Heart right ventricle (tissue), 16 donors: ENCODE data around the gene NRARP. TPM values are rescaled to one million over a fixed set of nuclear protein-coding genes. Genes with fewer than 3 reads are reported as not detected.
A peak's percentile ranks its signal among the peaks of the same experiment; 100 is the strongest.

Experiments used
- ATAC-seq, 8 donors: fragments of 200-7000 bp; cut with Tn5 transposase; one replicate each; pipeline ENCODE4 v1.9.1; 2020; ENCODE audit warnings: mild to moderate bottlenecking in 8 of 8, moderate library complexity in 8 of 8, moderate number of reproducible peaks in 1 of 8
- DNase-seq, 2 donors: peaks; one replicate each; pipeline ENCODE4 v3.0.0-alpha.2; 2020
- H3K27ac ChIP-seq, 10 donors: fragments of 200-600 bp; sonication (generic) in 2 of 10; one replicate each; pipeline versions ENCODE4 v1.5.0 to v1.8.0; 2020 to 2022; ENCODE audit warnings: mild to moderate bottlenecking in 3 of 10
- H3K27me3 ChIP-seq, 7 donors: fragments of 200-600 bp; one replicate each; pipeline ENCODE4 v1.8.0; 2021 to 2022; ENCODE audit warnings: mild to moderate bottlenecking in 2 of 7
- H3K36me3 ChIP-seq, 9 donors: fragments of 200-600 bp; sonication (generic) in 1 of 9; one replicate each; pipeline versions ENCODE4 v1.5.0 to v1.8.0; 2020 to 2022; ENCODE audit warnings: mild to moderate bottlenecking in 2 of 9
- H3K4me1 ChIP-seq, 9 donors: fragments of 200-600 bp; sonication (generic) in 1 of 9; one replicate each; pipeline versions ENCODE4 v1.5.0 to v1.8.0; 2020 to 2022; ENCODE audit warnings: mild to moderate bottlenecking in 4 of 9
- H3K4me3 ChIP-seq, 10 donors: fragments of 200-600 bp; sonication (generic) in 2 of 10; one replicate each; pipeline versions ENCODE4 v1.5.0 to v1.8.0; 2020 to 2022; ENCODE audit warnings: mild to moderate bottlenecking in 7 of 10, moderate library complexity in 2 of 10
- H3K9me3 ChIP-seq, 11 donors: fragments of 200-600 bp in 10 of 11; sonication (generic) in 2 of 11; one replicate each; pipeline versions ENCODE4 v1.5.0 to v1.8.0; 2013 to 2022; ENCODE audit warnings: mild to moderate bottlenecking in 2 of 11, control low read depth in 1 of 11, moderate library complexity in 1 of 11
- CTCF ChIP-seq, 9 donors: fragments of 200-600 bp; sonication (generic) in 2 of 9; IDR thresholded peaks; one replicate each; pipeline versions ENCODE4 v1.5.0 to v1.8.0; 2021 to 2022; ENCODE audit warnings: antibody characterized with exemption in 9 of 9, mild to moderate bottlenecking in 5 of 9, moderate library complexity in 1 of 9
- WGBS, 2 donors: extraction: QIAGEN DNeasy Blood & Tissue Kit; methylation state at CpG; one replicate each; pipeline ENCODE4 v1.1.7; 2013; ENCODE audit warnings: inconsistent platforms in 1 of 2; 5-methylcytosine and 5-hydroxymethylcytosine counted together
- intact Hi-C, 10 donors: fragments of 100-400 bp; cut with DNase I; formaldehyde crosslinking; loops; one replicate each; pipeline versions ENCODE4 v1.11.1 to v1.14.2; 2022
- polyA plus RNA-seq, 2 donors: library from polyadenylated mRNA; stranded (reverse); fragments of 200-250 nt; gene quantifications; one replicate each; pipeline ENCODE4 v1.2.3, GENCODE V29; 2013
- total RNA-seq, 10 donors: library from RNA; stranded (reverse); fragmentation: NEBNext Ultra II Directional in 3 of 10; extraction: Animal tissue kit (Norgen Biotek cat#: 25700) in 3 of 10; gene quantifications; one replicate each; pipeline versions ENCODE4 v1.2.1 to v1.2.4, GENCODE V29; 2021 to 2023
- donor health status: Arrhythmogenic right ventricular cardiomyopathy.
- donor health status: ischemic (EF 13 %, LVEDD 7.1; RV severe dilation, severe dysfunction).
- donor health status: healthy with polysubstance abuse.
- donor health status: DM: no; HTN: yes; CAD: no.
- donor health status: DM: no; HTN: no; CAD: no.
- donor health status: ischemic (EF 25% LVEDD 6.9; RV normal size, moderate dysfunction).
- donor health status: ischemic (EF 25% LVEDD 5.7; RV mildly dilated, moderate dysfunction).
- donor health status: healthy.
- donor health status: DM: yes; HTN: yes; CAD: no.
- donor health status: Ischemic cardiomyopathy.
- donor health status: ischemic (EF 35%, LVEDD 5.7; RV mildly dilated, moderate dysfunction).
- donor health status: nonischemic (EF 11% LVEDD 7.7; RV severe dilation, severe dysfunction).
- donor health status: DM: yes; HTN: yes; CAD: no.
- donor health status: PGD.
- donor health status: ischemic (EF 29% LVEDD 5.4; RV normal size, mild dysfunction).
- donor health status: nonischemic (EF 23%, LVEDD 6.1; RV moderate dilation, normal function).

The NRARP gene
- total and polyA plus RNA-seq, 12 donors, result 2.0 to 20.8 (median 11.1) TPM

GRCh38 chr9:137311171-137311985 lies 9.3 kb upstream of the NRARP start:
- H3K4me3 ChIP-seq, result no peak overlapping the region
- peak overlapping the region in 4 of 10 donors; percentile 19 to 50 (median 34) for H3K27ac ChIP-seq
- H3K4me1 ChIP-seq, result peaks cover 15 to 53% (median 30%) of the 10 kb centered on the region in 9 donors
- ATAC-seq (peak in 1 of 8 donors; percentile 3), DNase-seq (peak in 1 of 2 donors; percentile 23)
- 85 to 87% methylated on average over 27 of the region's 27 CpGs for WGBS, 2 donors
- no peak for TF ChIP-seq CTCF (IDR thresholded peaks at IDR 0.05)
- H3K36me3 ChIP-seq, result no peaks in the 10 kb centered on the region
- H3K27me3 ChIP-seq, result peaks cover 0 to 35% (median 10%) of the 10 kb centered on the region in 7 donors
- no peaks in the 10 kb centered on the region for H3K9me3 ChIP-seq
- intact Hi-C loops, result no loop called here

GRCh38 chr9:137310189-137311052 lies 8.3 kb upstream of the NRARP start:
- intact Hi-C loops, result no loop called here
- no peaks in the 10 kb centered on the region for H3K9me3 ChIP-seq
- H3K4me1 ChIP-seq, result peaks cover 18 to 55% (median 29%) of the 10 kb centered on the region in 9 donors
- TF ChIP-seq CTCF (IDR thresholded peaks at IDR 0.05), result no peak
- ATAC-seq (no peak), DNase-seq (peak in 1 of 2 donors; percentile 10)
- H3K27me3 ChIP-seq, result peaks cover 0 to 35% (median 10%) of the 10 kb centered on the region in 7 donors
- WGBS, 2 donors, result 84% methylated on average over 20 of the region's 20 CpGs
- peak overlapping the region in 2 of 10 donors; percentile 44 to 50 for H3K27ac ChIP-seq
- no peak overlapping the region for H3K4me3 ChIP-seq
- H3K36me3 ChIP-seq, result no peaks in the 10 kb centered on the region

GRCh38 chr9:137309368-137310188 lies 7.5 kb upstream of the NRARP start:
- no peak for DNase-seq
- intact Hi-C loops, result no loop called here

More at GRCh38 chr9:137309368-137310188, 7.5 kb upstream of the NRARP start:
- peaks cover 0 to 38% (median 10%) of the 10 kb centered on the region in 7 donors for H3K27me3 ChIP-seq
- H3K9me3 ChIP-seq, result no peaks in the 10 kb centered on the region
- H3K36me3 ChIP-seq, result no peaks in the 10 kb centered on the region
- ATAC-seq, result no peak
- H3K4me1 ChIP-seq, result peaks cover 15 to 55% (median 32%) of the 10 kb centered on the region in 9 donors
- TF ChIP-seq CTCF (IDR thresholded peaks at IDR 0.05), result no peak
- no peak overlapping the region for H3K4me3 ChIP-seq
- WGBS, 2 donors, result 87 to 88% methylated on average over 15 of the region's 15 CpGs
- H3K27ac ChIP-seq, result no peak overlapping the region
